ENCODE results near the gene RNF150. TPM values are rescaled to one million over a fixed set of nuclear protein-coding genes. Genes with fewer than 3 reads are reported as not detected.

RNF150 gene
- total RNA-seq, 4 donors from 2014 or later: 13.1 to 24.3 (median 15.7) TPM

GRCh38 chr4:141140391-141141200, 7.3 kb upstream of the RNF150 start:
- H3K4me1 ChIP-seq: peaks cover 0 to 4% (median 0%) of the 10 kb centered on the region in 4 donors
- H3K36me3 ChIP-seq: no peaks in the 10 kb centered on the region
- no peak for DNase-seq (ENCODE audit: low spot score in 2 of 2)
- 50 to 52% methylated on average over 3 of the region's 3 CpGs for WGBS, 2 donors
- no peaks in the 10 kb centered on the region for H3K27me3 ChIP-seq
- H3K4me3 ChIP-seq: no peak overlapping the region
- TF ChIP-seq EP300 (IDR thresholded peaks at IDR 0.05) (no peak), CTCF (IDR thresholded peaks at IDR 0.05) (no peak), POLR2A (IDR thresholded peaks at IDR 0.05) (no peak)
- no peaks in the 10 kb centered on the region for H3K9me3 ChIP-seq
- peak overlapping the region in 1 of 4 donors; percentile 4 for H3K27ac ChIP-seq

- no peak overlapping the region for H3K27ac ChIP-seq
- no peak for DNase-seq (ENCODE audit: low spot score in 2 of 2)
- no peak overlapping the region for H3K4me3 ChIP-seq
- peaks cover 0 to 30% (median 2%) of the 10 kb centered on the region in 4 donors for H3K4me1 ChIP-seq
- no peaks in the 10 kb centered on the region for H3K27me3 ChIP-seq
- WGBS, 2 donors: 42 to 43% methylated on average over 11 of the region's 11 CpGs
- H3K36me3 ChIP-seq: no peaks in the 10 kb centered on the region
- TF ChIP-seq CTCF (IDR thresholded peaks at IDR 0.05) (no peak), POLR2A (IDR thresholded peaks at IDR 0.05) (no peak), EP300 (IDR thresholded peaks at IDR 0.05) (no peak)
- no peaks in the 10 kb centered on the region for H3K9me3 ChIP-seq
Measured at GRCh38 chr4:141133999-141134995, 1.0 kb upstream of the RNF150 start.

- TF ChIP-seq CTCF (IDR thresholded peaks at IDR 0.05): no peak
- no peak for TF ChIP-seq EP300 (IDR thresholded peaks at IDR 0.05)
- no peak for TF ChIP-seq POLR2A (IDR thresholded peaks at IDR 0.05)
- Histone ChIP-seq H3K4me1 (peaks cover 0 to 30% (median 2%) of the 10 kb centered on the region in 4 donors), H3K4me3 (peak overlapping the region; percentile 75 to 92 (median 80)), H3K36me3 (no peaks in the 10 kb centered on the region), H3K9me3 (no peaks in the 10 kb centered on the region), H3K27me3 (no peaks in the 10 kb centered on the region), H3K27ac (peak overlapping the region; percentile 53 to 87 (median 67))
- WGBS, 2 donors: 0% methylated on average over 3 to 23 of the region's 42 CpGs
- no peak for DNase-seq (ENCODE audit: low spot score in 2 of 2)
Measured at GRCh38 chr4:141132709-141133145, 542 bp downstream of the RNF150 start.

DNA sequence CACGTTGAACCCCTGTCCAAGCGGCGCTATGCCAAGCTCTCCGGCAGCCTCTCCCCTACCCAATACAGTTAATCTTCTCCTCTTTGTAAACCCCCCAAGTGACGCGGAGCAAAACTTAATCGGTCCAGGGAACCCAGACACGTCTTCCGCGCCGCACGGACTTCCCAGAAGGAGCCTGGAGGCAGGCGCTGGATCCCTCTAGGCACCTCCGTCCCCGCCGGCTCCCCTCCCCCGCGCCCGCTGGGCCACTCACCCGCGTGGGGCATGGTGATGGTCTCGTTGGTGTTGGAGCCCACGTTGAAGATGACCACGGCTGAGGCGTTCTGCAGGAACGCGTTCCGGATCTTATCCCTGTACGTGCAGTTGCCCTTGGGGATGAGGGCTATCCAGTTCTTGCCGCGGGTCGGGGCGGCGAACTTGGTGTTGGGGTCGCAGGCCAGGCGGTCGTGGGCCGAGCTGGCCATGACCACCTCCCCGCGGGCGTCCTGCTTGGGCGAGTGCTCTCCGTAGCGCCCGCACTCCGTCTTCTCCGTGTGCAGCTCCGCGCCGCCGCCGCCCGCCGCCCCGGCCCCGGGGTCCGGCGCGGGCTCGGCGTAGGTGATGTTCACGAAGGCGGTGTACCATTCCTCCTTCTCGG, 1.1 kb downstream of the RNF150 start:
- Histone ChIP-seq H3K27ac (peak overlapping the region in 3 of 4 donors; percentile 66 to 87 (median 68)), H3K4me1 (peaks cover 0 to 30% (median 2%) of the 10 kb centered on the region in 4 donors), H3K9me3 (no peaks in the 10 kb centered on the region), H3K36me3 (no peaks in the 10 kb centered on the region), H3K4me3 (peak overlapping the region; percentile 75 to 92 (median 80)), H3K27me3 (no peaks in the 10 kb centered on the region)
- DNase-seq (ENCODE audit: low spot score in 2 of 2): peak in 1 of 2 donors; percentile 14
- WGBS, 2 donors: 2 to 3% methylated on average over 31 to 39 of the region's 64 CpGs
- TF ChIP-seq POLR2A (IDR thresholded peaks at IDR 0.05) (no peak), EP300 (IDR thresholded peaks at IDR 0.05) (peak in 1 of 2 donors; percentile 20)

- Histone ChIP-seq H3K4me3 (peak overlapping the region; percentile 75 to 92 (median 80)), H3K27ac (peak overlapping the region in 1 of 4 donors; percentile 87), H3K4me1 (peaks cover 0 to 30% (median 2%) of the 10 kb centered on the region in 4 donors), H3K36me3 (no peaks in the 10 kb centered on the region), H3K9me3 (no peaks in the 10 kb centered on the region), H3K27me3 (no peaks in the 10 kb centered on the region)
- TF ChIP-seq POLR2A (IDR thresholded peaks at IDR 0.05): no peak
- no peak for TF ChIP-seq EP300 (IDR thresholded peaks at IDR 0.05)
- TF ChIP-seq CTCF (IDR thresholded peaks at IDR 0.05): no peak
- DNase-seq (ENCODE audit: low spot score in 2 of 2): no peak
- WGBS, 2 donors: 25 to 33% methylated on average over 8 of the region's 8 CpGs
Measured at GRCh38 chr4:141131723-141132071, 1.6 kb downstream of the RNF150 start.

Data from tibial nerve (tissue), 4 donors.